ENCODE data around the gene F2RL3. TPM values are rescaled to one million over a fixed set of nuclear protein-coding genes. Genes with fewer than 3 reads are reported as not detected.
"Not testable (repeated sequence)": the region's sequence is repeated elsewhere in the genome, so short reads cannot be mapped to it uniquely, and the experiment has no call there.

Gene F2RL3
- total RNA-seq, 2 experiments from 2014 or later: 0.14 to 0.17 TPM

- ATAC-seq (ENCODE audit: low read depth): no peak
- no peaks in the 10 kb centered on the region for H3K9me3 Mint-ChIP-seq
- DNase-seq: no peak
- no peaks in the 10 kb centered on the region for H3K4me1 Mint-ChIP-seq
- H3K27me3 Mint-ChIP-seq: no peaks in the 10 kb centered on the region
- H3K4me3 Mint-ChIP-seq: no peak overlapping the region
- peaks cover 7% of the 10 kb centered on the region for H3K36me3 Mint-ChIP-seq
- no peak overlapping the region for H3K27ac Mint-ChIP-seq
- POLR2A ChIA-PET: no interaction called here
These were observed 21.6 kb upstream of the F2RL3 start for GRCh38 chr19:16867211-16867610.

- Mint-ChIP-seq H3K36me3 (peaks cover 5% of the 10 kb centered on the region), H3K9me3 (no peaks in the 10 kb centered on the region), H3K4me1 (no peaks in the 10 kb centered on the region), H3K4me3 (no peak overlapping the region), H3K27ac (no peak overlapping the region), H3K27me3 (no peaks in the 10 kb centered on the region)
- POLR2A ChIA-PET: no interaction called here
- DNase-seq: no peak
- ATAC-seq (ENCODE audit: low read depth): no peak
These were observed 20.2 kb upstream of the F2RL3 start for GRCh38 chr19:16868423-16869130.

DNA sequence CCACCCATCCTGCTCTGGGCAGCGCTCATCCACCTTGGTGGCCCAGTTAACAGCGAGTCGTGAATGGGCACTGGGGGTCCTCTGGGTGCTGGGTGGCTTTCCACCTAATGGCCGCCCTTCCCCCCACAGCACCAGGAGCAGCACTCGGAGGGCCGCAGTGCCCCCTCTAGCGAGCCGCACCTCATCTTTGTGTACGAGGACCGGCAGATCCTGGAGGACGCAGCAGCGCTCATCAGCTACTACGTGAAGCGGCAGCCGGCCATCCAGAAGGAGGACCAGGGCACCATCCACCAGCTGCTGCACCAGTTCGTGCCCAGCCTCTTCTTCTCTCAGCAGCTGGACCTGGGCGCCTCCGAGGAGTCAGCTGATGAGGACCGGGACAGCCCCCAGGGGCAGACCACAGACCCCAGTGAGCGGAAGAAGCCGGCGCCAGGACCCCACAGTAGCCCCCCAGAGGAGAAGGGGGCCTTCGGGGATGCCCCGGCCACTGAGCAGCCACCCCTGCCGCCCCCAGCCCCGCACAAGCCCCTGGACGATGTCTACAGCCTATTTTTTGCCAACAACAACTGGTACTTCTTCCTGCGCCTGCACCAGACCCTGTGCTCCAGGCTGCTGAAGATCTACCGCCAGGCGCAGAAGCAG is 19.3 kb upstream of the F2RL3 start:
- POLR2A ChIA-PET: no interaction called here
- Mint-ChIP-seq H3K4me3 (no peak overlapping the region), H3K4me1 (no peaks in the 10 kb centered on the region), H3K27ac (no peak overlapping the region), H3K36me3 (peaks cover 14% of the 10 kb centered on the region), H3K27me3 (no peaks in the 10 kb centered on the region), H3K9me3 (peaks cover 7% of the 10 kb centered on the region)
- DNase-seq (no peak), ATAC-seq (ENCODE audit: low read depth) (no peak)

- peaks cover 6% of the 10 kb centered on the region for H3K4me1 Mint-ChIP-seq
- H3K36me3 Mint-ChIP-seq: peaks cover 29% of the 10 kb centered on the region
- peaks cover 12% of the 10 kb centered on the region for H3K9me3 Mint-ChIP-seq
- H3K27ac Mint-ChIP-seq: no peak overlapping the region
- DNase-seq (no peak), ATAC-seq (ENCODE audit: low read depth) (no peak)
- POLR2A ChIA-PET: no interaction called here
- no peak overlapping the region for H3K4me3 Mint-ChIP-seq
- H3K27me3 Mint-ChIP-seq: no peaks in the 10 kb centered on the region
These were observed 16.9 kb upstream of the F2RL3 start for GRCh38 chr19:16871871-16872270.

- POLR2A ChIA-PET: no interaction called here
- Mint-ChIP-seq H3K4me3 (no peak overlapping the region), H3K27me3 (no peaks in the 10 kb centered on the region), H3K9me3 (peaks cover 12% of the 10 kb centered on the region), H3K36me3 (peaks cover 36% of the 10 kb centered on the region), H3K4me1 (peaks cover 12% of the 10 kb centered on the region), H3K27ac (no peak overlapping the region)
- ATAC-seq (ENCODE audit: low read depth) (no peak), DNase-seq (no peak)
These were observed 16.1 kb upstream of the F2RL3 start for GRCh38 chr19:16872728-16873127.

DNA sequence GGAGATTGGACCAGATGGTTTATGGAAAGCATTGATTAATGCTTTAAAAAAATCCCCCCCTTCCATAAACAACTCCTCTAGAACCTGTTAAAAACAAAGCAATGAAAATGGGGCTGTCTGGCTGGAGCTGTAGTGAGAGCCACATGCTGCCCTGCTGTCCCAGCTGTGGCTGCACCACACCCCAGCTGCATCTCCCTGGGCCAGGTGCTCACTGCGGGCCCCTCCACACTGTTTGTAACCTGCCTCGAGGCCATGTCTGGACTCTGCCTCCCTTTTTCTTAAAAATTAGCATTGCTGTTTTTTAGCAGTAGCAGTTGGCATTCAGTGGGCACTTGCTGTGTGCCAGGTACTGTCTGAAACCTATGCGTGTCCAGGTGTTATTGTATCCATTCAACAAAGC is 15.2 kb upstream of the F2RL3 start:
- H3K4me1 Mint-ChIP-seq: peaks cover 12% of the 10 kb centered on the region
- peaks cover 12% of the 10 kb centered on the region for H3K9me3 Mint-ChIP-seq
- ATAC-seq (ENCODE audit: low read depth): no peak
- no peak for DNase-seq
- no peak overlapping the region for H3K4me3 Mint-ChIP-seq
- H3K36me3 Mint-ChIP-seq: peaks cover 36% of the 10 kb centered on the region
- no peaks in the 10 kb centered on the region for H3K27me3 Mint-ChIP-seq
- H3K27ac Mint-ChIP-seq: no peak overlapping the region
- POLR2A ChIA-PET: no interaction called here

DNA sequence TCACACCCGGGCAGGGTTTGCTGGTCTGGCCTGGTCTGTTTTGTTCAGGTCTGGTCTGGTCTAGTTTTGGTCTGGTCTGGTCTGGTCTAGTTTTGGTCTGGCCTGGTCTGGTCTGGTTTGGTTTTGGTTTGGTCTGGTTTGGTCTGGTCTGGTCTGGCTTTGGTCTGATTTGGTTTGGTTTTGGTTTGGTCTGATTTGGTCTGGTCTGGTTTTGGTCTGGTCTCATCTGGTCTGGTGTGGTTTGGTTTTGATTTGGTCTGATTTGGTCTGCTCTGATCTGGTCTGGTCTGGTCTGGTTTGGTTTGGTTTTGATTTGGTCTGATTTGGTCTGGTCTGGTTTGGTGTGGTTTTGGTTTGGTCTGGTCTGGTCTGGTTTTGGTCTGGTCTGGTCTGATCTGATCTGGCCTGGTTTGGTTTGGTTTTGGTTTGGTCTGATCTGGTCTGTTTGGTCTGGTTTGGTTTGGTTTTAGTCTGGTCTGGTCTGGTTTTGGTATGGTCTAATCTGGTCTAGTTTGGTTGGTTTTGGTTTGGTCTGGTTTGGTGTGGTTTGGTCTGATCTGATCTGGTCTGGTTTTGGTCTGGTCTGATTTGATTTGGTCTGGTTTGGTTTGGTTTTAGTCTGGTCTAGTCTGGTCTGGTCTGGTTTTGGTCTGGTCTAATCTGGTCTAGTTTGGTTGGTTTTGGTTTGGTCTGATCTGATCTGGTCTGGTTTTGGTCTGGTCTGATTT is 14.4 kb upstream of the F2RL3 start:
- Mint-ChIP-seq H3K4me3 (no peak overlapping the region), H3K27me3 (no peaks in the 10 kb centered on the region), H3K27ac (peak overlapping the region; percentile 74), H3K9me3 (peaks cover 12% of the 10 kb centered on the region), H3K4me1 (peaks cover 12% of the 10 kb centered on the region), H3K36me3 (peaks cover 42% of the 10 kb centered on the region)
- POLR2A ChIA-PET: no interaction called here
- ATAC-seq (ENCODE audit: low read depth) (no peak), DNase-seq (no peak)

DNA sequence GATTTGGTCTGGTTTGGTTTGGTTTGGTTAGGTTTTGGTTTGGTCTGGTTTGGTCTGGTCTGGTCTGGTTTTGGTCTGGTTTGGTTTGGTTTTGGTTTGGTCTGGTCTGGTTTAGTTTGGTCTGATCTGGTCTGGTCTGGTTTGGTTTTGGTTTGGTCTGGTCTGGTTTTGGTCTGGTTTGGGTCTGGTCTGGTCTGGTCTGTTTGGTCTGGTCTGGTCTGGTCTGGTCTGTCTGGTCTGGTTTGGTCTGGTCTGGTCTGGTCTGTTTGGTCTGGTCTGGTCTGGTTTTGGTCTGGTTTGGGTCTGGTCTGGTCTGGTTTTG is 13.9 kb upstream of the F2RL3 start:
- H3K27ac Mint-ChIP-seq: peak overlapping the region; percentile 56
- peaks cover 12% of the 10 kb centered on the region for H3K9me3 Mint-ChIP-seq
- ATAC-seq (ENCODE audit: low read depth); H3K27me3 Mint-ChIP-seq; H3K4me3 Mint-ChIP-seq; POLR2A ChIA-PET; DNase-seq: not testable (repeated sequence)
- peaks cover 12% of the 10 kb centered on the region for H3K4me1 Mint-ChIP-seq
- peaks cover 42% of the 10 kb centered on the region for H3K36me3 Mint-ChIP-seq

DNA sequence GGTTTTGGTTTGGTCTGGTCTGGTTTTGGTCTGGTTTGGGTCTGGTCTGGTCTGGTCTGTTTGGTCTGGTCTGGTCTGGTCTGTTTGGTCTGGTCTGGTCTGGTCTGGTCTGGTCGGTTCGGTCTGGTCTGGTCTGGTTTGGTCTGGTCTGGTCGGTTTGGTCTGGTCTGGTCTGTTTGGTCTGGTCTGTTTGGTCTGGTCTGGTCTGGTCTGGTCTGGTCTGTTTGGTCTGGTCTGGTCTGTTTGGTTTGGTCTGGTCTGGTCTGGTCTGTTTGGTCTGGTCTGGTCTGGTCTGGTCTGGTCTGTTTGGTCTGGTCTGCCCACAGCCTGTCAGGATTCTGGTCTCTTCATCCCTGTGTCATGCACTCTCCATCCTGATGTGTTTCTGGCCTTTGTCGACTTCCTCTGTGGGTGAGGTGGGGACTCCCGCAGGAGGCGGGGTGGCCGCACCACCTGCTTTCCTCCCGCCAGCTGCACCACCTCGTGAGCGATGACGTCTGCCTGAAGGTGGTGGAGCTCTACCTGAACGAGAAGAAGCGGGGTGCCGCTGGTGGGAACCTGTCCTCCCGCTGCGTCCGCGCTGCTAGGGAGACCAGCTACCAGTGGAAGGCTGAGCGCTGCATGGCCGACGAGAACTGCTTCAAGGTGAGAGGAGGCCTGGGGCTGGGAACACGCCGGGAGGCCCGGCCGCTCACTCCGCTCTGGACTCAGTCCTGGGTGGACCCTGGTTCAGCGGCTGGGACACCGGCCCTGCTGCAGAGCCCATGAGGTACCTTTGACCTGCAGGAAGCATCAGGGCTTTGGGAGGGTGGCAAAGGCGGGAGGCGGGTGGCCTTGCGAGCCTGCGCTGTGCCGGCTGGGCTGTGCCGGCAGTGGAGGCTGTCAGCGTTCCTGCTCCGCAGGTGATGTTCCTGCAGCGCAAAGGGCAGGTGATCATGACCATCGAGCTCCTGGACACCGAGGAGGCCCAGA is 12.9 kb upstream of the F2RL3 start:
- H3K4me3 Mint-ChIP-seq: no peak overlapping the region
- peaks cover 12% of the 10 kb centered on the region for H3K4me1 Mint-ChIP-seq
- peaks cover 15% of the 10 kb centered on the region for H3K9me3 Mint-ChIP-seq
- H3K27me3 Mint-ChIP-seq: no peaks in the 10 kb centered on the region
- DNase-seq: no peak
- H3K27ac Mint-ChIP-seq: no peak overlapping the region
- H3K36me3 Mint-ChIP-seq: peaks cover 51% of the 10 kb centered on the region
- no peak for ATAC-seq (ENCODE audit: low read depth)
- POLR2A ChIA-PET: no interaction called here

DNA sequence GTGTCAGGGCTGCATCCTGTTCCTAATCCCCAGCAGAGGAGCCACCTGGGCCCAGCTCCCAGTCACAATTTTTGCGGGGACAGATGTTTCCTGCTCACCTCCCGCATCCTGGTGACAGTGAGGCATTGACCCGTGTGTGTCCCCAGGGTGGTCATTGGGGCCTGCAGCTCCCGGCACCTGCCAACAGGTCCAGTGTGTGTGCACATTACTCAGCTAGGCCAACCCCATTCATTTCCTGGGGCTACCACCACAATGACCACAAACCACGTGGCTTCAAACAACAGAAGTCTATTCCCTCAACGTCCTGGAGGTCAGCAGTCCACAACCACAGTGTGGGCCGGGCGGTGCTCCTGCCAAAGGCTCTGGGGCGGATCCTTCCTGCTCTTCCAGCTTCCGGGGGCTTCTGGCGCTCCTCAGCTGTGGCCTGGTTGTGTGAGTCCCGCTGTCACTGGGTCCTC is 11.9 kb upstream of the F2RL3 start:
- POLR2A ChIA-PET: no interaction called here
- Mint-ChIP-seq H3K27ac (no peak overlapping the region), H3K9me3 (peaks cover 16% of the 10 kb centered on the region), H3K4me3 (no peak overlapping the region), H3K4me1 (peaks cover 12% of the 10 kb centered on the region), H3K27me3 (no peaks in the 10 kb centered on the region), H3K36me3 (peaks cover 49% of the 10 kb centered on the region)
- DNase-seq: no peak
- ATAC-seq (ENCODE audit: low read depth): no peak

DNA sequence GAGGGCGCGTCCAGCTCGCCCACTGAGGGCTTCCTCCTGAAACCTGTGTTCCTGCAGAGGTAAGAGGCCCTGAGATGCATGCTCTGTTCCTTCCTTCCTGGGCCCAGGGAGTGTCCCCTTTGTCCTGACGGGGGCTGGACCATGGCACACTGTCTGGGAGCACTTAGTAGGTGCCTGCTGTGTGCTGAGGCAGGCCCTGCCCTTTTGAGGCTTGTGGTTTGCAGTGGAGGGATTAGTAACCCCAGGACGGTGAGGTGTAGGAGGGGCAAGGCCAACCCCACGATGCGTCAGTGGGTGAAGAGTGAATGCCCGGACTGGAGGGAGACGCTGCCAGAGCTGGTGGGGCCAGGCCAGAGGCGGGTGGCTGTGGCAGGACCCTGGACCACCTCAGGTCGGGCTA is 11.2 kb upstream of the F2RL3 start:
- Mint-ChIP-seq H3K36me3 (peaks cover 52% of the 10 kb centered on the region), H3K27me3 (no peaks in the 10 kb centered on the region), H3K9me3 (peaks cover 23% of the 10 kb centered on the region), H3K27ac (no peak overlapping the region), H3K4me3 (no peak overlapping the region), H3K4me1 (peaks cover 12% of the 10 kb centered on the region)
- ATAC-seq (ENCODE audit: low read depth) (no peak), DNase-seq (no peak)
- POLR2A ChIA-PET: no interaction called here

GRCh38 chr19:16878181-16878965 is 10.4 kb upstream of the F2RL3 start:
- H3K4me3 Mint-ChIP-seq: no peak overlapping the region

More at GRCh38 chr19:16878181-16878965, 10.4 kb upstream of the F2RL3 start:
- POLR2A ChIA-PET: no interaction called here
- no peak overlapping the region for H3K27ac Mint-ChIP-seq
- H3K36me3 Mint-ChIP-seq: peaks cover 55% of the 10 kb centered on the region
- no peak for ATAC-seq (ENCODE audit: low read depth)
- no peaks in the 10 kb centered on the region for H3K27me3 Mint-ChIP-seq
- H3K9me3 Mint-ChIP-seq: peaks cover 26% of the 10 kb centered on the region
- DNase-seq: no peak
- peaks cover 15% of the 10 kb centered on the region for H3K4me1 Mint-ChIP-seq

All from activated naive CD8-positive, alpha-beta T cell treated with anti-CD3 and anti-CD28 coated beads, Interleukin-2, amount 10 ng/mL, durations not matched to agents 7 days and 5 days (primary cell).